ENCODE data around the gene GLG1.

Gene GLG1

DNA sequence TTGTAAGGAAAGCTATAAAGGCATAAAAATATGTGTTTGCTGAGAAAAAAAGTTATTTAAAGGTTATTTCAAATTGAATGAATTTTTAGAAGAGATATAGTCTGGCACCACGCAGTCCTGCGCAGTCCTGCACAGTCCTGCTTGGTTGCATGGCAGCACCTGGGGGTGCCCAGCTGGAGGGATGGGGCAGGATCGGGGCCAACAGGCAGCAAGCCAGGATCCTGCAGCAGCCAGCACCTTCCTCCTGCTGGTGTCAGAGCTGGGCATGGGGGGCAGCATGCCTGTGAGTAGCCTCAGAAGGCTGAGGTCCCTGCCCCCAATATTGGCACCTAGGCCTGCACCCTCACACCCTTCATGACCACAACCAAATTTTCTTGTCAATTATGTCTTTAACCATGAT, 46.0 kb downstream of the GLG1 start:
- TF ChIP-seq, protein P1, sequence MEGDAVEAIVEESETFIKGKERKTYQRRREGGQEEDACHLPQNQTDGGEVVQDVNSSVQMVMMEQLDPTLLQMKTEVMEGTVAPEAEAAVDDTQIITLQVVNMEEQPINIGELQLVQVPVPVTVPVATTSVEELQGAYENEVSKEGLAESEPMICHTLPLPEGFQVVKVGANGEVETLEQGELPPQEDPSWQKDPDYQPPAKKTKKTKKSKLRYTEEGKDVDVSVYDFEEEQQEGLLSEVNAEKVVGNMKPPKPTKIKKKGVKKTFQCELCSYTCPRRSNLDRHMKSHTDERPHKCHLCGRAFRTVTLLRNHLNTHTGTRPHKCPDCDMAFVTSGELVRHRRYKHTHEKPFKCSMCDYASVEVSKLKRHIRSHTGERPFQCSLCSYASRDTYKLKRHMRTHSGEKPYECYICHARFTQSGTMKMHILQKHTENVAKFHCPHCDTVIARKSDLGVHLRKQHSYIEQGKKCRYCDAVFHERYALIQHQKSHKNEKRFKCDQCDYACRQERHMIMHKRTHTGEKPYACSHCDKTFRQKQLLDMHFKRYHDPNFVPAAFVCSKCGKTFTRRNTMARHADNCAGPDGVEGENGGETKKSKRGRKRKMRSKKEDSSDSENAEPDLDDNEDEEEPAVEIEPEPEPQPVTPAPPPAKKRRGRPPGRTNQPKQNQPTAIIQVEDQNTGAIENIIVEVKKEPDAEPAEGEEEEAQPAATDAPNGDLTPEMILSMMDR (IDR thresholded peaks at IDR 0.05) = no peak

DNA sequence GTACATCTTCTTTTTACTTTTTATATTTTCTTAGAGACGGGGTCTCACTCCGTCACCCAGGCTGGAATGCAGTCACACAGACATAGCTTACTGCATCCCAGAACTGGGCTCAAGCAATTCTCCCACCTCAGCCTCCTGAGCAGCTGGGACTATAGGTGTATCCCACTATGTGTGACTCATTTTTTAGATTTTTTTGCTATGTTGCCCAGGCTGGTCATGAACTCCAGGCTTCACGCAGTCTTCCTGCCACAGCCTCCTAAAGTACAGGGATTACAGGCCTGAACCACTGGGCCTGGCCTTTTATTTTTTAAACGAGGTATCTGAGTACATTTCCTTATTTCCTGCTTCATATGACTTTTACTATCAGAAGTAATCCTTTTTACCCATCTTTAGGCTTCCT, 48.0 kb downstream of the GLG1 start:
- TF ChIP-seq, protein P1 (IDR thresholded peaks at IDR 0.05) = no peak

DNA sequence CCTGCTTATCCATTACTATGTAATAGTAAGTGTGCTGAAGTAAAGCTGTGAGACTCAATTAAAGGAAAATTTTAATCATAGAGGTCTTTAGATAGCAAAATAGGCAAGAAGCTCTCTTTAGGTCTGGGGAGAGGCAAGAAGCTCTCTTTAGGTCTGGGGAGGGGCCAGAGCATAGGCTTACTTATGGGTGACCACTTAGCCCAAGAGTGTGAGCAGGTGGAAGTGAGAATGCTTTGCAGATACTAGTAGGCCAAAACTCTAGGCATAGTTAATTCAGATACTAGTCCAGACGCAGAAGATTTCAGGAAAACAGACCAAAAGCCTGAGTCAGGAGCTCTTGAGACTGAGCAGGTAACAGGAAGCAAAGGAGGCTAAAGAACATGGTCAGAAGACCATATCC, 49.6 kb downstream of the GLG1 start:
- TF ChIP-seq, protein P1 (IDR thresholded peaks at IDR 0.05) = no peak

DNA sequence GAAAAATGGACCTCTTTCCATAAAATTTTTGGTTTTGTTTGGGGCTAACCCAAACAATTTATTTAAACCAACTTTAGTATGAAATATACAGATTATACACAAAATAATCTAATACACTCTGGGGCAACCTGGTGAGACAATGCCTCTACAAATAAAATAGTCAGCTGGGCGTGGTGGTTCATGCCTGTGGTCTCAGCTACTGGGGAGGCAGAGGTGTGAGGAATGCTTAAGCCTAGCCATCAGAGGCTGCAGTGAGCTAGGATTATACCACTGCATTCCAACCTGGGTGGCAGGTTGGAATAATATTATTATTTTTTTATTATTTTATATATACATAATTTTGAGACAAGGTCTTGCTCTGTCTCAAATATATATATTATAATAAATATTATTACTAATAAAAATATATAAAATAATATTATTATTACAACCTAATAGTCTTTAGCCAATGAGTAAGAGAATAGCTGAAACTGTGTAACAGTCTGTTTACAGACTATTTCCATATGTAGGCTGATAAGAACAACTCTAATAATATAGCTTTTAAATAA, 50.5 kb downstream of the GLG1 start:
- TF ChIP-seq, protein P1 (IDR thresholded peaks at IDR 0.05) = no peak

DNA sequence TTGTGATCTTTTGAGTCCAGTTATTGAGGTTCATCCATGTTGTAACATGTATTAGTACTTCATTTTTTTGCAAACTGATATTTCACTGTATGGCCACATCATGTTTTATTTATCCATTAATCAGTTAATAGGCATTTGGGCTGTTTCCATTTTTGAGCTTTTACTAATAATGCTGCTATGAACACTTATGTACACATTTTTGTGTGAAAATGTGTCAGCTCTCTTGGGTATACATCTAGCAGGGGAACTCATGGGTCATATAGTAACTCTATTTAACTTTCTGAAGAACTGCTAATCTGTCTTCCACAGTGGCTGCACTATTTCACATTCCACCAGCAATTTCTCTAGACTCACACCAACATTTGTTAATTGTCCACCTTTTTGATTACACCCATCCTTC, 82.0 kb downstream of the GLG1 start:
- TF ChIP-seq, protein P1 (IDR thresholded peaks at IDR 0.05) = no peak

GRCh38 chr16:74524117-74524516, 82.8 kb downstream of the GLG1 start:
- TF ChIP-seq, protein P1 (IDR thresholded peaks at IDR 0.05) = no peak

GRCh38 chr16:74522160-74522559, 84.8 kb downstream of the GLG1 start:
- TF ChIP-seq, protein P1 (IDR thresholded peaks at IDR 0.05) = no peak

GRCh38 chr16:74521691-74522090, 85.2 kb downstream of the GLG1 start:
- TF ChIP-seq, protein P1 (IDR thresholded peaks at IDR 0.05) = no peak

Data from LNCAP (cell line).